Left kidney (tissue), 8 donors: ENCODE results near the gene SLC4A1AP. TPM values are rescaled to one million over a fixed set of nuclear protein-coding genes. Genes with fewer than 3 reads are reported as not detected.
A peak's percentile ranks its signal among the peaks of the same experiment; 100 is the strongest.
"Not testable (repeated sequence)": the region's sequence is repeated elsewhere in the genome, so short reads cannot be mapped to it uniquely, and the experiment has no call there.

ENCODE experiments used
- DNase-seq: peaks from one replicate; pipeline ENCODE4 v3.0.0-alpha.2; 2013
- long read RNA-seq, 8 donors: transcript quantifications; one replicate each; lab custom pipeline, GENCODE V29; 2026
- polyA plus RNA-seq: library from polyadenylated mRNA; unstranded; fragments of 120-200 nt; gene quantifications from one replicate; pipeline ENCODE4 v1.2.1, GENCODE V29; 2013; ENCODE audit not compliant: insufficient read length

SLC4A1AP gene
- polyA plus RNA-seq: 40.4 TPM
- long read RNA-seq, donor 1, partial matches to known transcripts: 8 of 8 reads
- long read RNA-seq, donor 1, other reads (novel, unspliced or antisense): 0 of 8 reads
- long read RNA-seq, donor 2, partial matches to known transcripts: 6 of 9 reads
- long read RNA-seq, donor 2, other reads (novel, unspliced or antisense): 0 of 9 reads
- long read RNA-seq, donor 3, partial matches to known transcripts: 0 of 3 reads
- long read RNA-seq, donor 3, other reads (novel, unspliced or antisense): 0 of 3 reads
- long read RNA-seq, donor 4: 0 reads
- long read RNA-seq, donor 5, partial matches to known transcripts: 0 of 4 reads
- long read RNA-seq, donor 5, other reads (novel, unspliced or antisense): 0 of 4 reads
- long read RNA-seq, donor 6, partial matches to known transcripts: 6 of 7 reads
- long read RNA-seq, donor 6, other reads (novel, unspliced or antisense): 0 of 7 reads
- long read RNA-seq, donor 7, partial matches to known transcripts: 17 of 18 reads
- long read RNA-seq, donor 7, other reads (novel, unspliced or antisense): 0 of 18 reads
- long read RNA-seq, donor 8, partial matches to known transcripts: 0 of 2 reads
- long read RNA-seq, donor 8, other reads (novel, unspliced or antisense): 0 of 2 reads

DNA sequence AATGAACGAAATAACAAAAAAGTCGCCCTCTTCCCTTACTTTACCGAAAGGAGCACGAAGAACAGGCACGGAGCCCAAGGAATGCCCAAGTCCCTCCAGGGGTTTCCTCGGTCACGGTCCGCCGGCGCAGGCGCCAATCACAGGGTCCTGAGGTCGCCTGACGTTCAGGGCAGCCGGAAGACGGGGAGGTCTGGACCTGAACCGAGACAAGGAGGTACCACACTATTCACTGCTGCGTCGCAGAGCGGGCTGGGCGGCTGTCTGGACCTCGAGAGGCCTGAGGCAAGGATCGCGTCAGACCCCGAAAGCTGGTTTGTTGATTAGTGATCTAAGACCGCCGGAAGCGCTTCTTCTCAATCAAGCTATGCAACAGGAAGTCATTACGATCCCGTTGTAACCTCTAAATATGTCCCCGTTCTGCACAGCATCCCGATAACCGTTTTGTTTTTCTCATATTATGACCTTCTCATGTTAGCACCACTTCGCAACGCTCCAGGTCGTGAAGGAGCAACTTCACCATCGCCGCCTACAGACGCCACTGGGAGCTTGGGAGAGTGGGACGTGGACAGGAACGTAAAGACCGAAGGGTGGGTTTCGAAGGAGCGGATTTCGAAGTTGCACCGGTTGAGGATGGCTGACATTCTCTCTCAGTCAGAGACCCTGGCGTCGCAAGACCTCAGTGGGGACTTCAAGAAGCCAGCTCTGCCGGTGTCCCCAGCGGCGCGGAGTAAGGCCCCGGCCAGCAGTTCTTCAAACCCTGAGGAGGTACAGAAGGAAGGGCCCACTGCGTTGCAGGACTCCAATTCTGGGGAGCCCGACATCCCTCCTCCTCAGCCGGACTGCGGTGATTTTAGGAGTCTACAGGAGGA is at the start of gene SLC4A1AP, which contains the start of gene SUPT7L:
Gene SLC4A1AP (plus strand): TSS at position 605 of the 869 bp plus-strand sequence. CDS start 26 bp downstream, at position 631.
Gene SUPT7L (minus strand): TSS at position 330 of the 869 bp plus-strand sequence. CDS start 1,422 bp downstream, outside the sequence.
- DNase-seq: peak; percentile 84

GRCh38 chr2:27613985-27614384 is 49.7 kb upstream of the SLC4A1AP start:
- no peak for DNase-seq

- no peak for DNase-seq
Measured at GRCh38 chr2:27615316-27615715, 48.4 kb upstream of the SLC4A1AP start.

DNA sequence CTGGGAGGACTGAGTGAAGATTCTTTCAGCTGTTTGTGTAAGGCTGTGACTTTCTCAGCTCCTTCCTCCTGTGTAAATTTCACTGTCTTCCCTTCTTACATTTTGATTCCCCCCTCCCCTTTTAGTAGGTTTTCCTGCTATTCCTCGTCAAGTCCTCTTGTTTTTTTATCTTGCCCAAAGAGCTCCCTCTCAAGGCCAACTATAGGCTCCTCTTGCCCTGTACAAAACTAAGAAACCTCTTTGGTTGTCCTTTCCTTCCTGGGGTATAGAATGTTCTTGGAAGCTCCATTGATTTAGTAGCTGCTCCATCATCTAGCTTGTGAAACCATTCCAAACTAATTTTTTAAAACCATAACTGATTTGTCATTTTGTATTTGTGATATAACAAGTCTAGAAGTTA is 42.2 kb upstream of the SLC4A1AP start:
- DNase-seq: no peak

GRCh38 chr2:27622921-27623384 is 40.7 kb upstream of the SLC4A1AP start:
- no peak for DNase-seq

DNA sequence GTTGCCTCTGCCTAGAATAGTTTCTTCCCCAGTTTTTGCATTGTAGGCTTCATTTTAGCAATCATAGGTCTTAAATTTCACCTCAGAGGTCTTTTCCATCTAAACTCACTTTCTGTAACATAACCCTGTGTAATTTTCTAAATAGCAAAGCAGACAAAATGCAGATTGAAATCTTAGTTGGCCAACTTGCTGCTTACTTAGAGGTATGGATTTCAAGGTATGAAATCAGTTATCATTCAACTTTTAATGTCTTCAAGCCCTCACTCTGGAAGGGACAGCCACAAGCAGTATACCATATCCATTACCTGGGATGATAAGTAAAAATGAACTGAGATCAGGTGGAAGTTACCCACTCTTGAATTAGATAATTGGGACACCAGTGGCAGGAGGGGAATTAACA is 38.7 kb upstream of the SLC4A1AP start:
- DNase-seq: no peak

DNA sequence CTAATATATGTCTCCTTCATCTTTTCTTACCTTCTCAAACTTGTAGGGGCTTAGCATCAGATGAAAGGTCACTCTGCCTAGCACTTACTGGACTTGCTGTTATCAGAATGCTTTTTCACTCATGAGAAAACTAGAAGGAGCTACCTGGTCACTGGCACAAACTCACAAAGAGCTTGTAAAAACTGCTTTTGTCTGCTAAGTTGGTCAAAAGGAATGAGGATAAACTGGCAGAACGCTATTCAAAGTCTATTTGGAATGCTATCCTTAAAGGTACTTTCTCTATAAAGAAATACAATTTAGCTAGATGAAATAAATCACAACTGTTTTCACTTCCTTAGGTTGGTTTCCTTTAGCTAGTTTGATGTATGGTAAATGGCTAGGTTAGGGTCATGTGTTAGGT is 37.4 kb upstream of the SLC4A1AP start:
- not testable (repeated sequence) for DNase-seq

GRCh38 chr2:27626921-27627320 is 36.8 kb upstream of the SLC4A1AP start:
- DNase-seq: not testable (repeated sequence)

DNA sequence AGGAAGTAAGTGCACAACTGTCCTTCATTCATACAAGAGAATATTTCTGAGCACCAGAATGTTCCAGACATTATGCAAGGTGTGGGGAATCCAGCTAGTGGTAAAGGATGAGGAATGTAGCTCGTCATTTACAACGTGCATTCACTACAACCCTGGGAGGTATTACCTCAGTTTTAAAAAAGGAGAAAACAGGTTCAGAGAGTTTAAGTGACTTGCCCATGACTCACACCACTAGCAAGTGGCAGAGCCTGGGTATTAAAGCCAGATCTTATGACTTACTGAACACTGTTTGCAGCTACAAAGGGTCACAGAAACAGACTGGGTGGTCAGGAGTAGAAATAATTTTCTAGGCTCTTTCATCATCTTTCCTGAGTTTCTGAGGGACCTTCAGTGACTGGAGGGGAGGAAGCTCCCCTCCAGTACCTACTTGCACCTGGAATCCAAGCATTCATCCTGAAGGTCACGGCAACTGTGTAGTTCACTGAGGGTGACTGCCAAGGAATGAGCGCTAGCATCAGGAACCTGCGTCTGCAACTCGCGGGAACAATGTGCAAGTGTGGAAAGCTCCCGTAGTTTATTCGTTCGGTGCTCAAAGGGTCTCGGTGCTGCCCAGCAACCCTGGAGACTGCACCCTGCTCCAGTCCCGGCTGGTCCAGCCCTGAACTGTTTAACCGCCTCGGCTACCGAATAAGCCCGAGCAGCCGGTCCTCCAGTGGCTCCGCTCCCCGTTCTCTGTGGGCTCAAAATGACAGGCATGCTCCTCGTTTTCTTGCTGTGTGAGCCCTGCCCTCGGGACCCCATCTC is 35.5 kb upstream of the SLC4A1AP start:
- no peak for DNase-seq

GRCh38 chr2:27628767-27629709 is 34.7 kb upstream of the SLC4A1AP start, which contains the start of the genes CCDC121 and GPN1:
CCDC121 (minus strand) TSS chr2:27629012; CDS start chr2:27627799, 1,213 bp downstream.
GPN1 (plus strand) TSS chr2:27629050; CDS start chr2:27629059, 9 bp downstream.
- peak; percentile 78 for DNase-seq

GRCh38 chr2:27630257-27630656 is 33.4 kb upstream of the SLC4A1AP start:
- DNase-seq: not testable (repeated sequence)

DNA sequence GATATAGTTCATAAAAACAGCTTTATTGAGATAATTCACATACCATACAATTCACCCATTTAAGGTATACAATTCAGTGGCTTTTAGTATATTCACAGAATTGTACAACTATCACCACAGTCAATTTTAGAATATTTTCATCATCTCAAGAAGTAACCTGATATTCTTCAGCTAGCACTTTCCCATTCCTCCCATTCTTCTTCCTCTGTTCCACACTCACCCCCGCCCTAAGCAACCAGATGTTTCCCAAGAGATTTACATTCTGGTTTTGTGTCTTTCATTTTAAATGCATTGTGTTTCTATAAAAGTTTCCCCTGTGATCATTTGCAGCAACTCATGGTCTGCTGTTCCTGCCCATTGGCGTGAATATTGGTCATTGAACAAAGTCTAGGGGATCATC is 29.4 kb upstream of the SLC4A1AP start:
- no peak for DNase-seq

GRCh38 chr2:27636766-27637165 is 26.9 kb upstream of the SLC4A1AP start:
- DNase-seq: no peak

GRCh38 chr2:27638037-27638637 is 25.6 kb upstream of the SLC4A1AP start:
- DNase-seq: no peak

DNA sequence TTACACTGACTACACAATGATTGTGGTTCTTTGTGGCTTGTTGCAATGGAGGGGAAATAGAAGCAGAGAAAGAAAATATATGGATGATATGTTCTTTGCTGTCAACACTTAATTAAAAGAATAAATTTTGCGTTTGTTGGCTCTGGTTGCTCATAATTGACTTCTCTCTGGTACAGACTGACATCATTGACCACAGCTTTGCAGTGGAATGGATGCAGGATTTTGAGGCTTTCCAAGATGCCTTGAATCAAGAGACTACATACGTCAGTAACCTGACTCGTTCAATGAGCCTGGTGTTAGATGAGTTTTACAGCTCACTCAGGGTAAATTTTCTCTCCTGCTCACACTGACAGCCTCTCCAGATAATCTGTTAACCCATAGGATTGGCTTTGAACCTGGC is 25.0 kb upstream of the SLC4A1AP start:
- DNase-seq: no peak

GRCh38 chr2:27640722-27641245 is 22.9 kb upstream of the SLC4A1AP start:
- no peak for DNase-seq

GRCh38 chr2:27645197-27645596 is 18.5 kb upstream of the SLC4A1AP start:
- DNase-seq: no peak

DNA sequence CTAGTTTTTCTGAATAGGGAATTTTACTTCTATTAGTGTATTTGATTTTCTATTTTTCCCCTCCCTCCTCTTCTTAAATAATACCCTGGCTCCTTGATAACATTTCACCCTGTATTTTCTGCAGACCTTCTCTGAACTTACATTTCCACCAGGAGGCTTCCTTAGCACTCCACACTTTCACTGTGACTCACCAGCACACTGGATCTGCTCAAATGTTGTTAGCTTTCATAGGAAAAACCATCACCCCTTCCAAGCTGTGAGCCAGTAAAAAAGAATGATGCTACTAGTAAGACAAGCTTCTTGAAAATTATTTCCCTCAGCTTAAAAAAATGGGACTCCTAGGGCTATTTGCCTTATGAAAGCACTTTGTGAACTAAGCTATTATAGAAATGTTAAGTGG is 16.4 kb upstream of the SLC4A1AP start:
- DNase-seq: no peak

DNA sequence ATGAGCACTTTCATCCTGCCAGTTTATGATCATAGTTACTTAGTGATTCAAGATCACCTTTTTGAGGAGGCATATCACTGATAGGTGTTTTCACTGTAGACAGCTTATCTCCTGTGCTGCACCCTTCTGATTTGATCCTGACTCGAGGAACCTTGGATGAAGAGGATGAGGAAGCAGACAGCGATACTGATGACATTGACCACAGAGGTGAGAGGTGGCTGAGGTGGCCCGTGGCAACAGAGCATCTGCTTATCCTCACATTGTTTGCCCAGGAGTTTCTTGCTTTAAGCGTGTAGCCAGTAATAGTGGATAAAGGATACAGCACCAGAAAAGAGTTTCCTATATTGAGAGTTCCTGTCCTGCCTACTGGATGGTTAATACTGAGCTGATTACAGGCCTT is 16.0 kb upstream of the SLC4A1AP start:
- DNase-seq: no peak
